Mesenteric fat pad (tissue), 1 donor: ENCODE measurements around the gene MGST2. TPM values are rescaled to one million over a fixed set of nuclear protein-coding genes. Genes with fewer than 3 reads are reported as not detected.

Source experiments
- DNase-seq: peaks from one replicate; pipeline ENCODE4 v3.0.0-alpha.2; 2020; ENCODE audit warnings: low spot score
- total RNA-seq: library from RNA; stranded (reverse); fragmentation: NEBNext Ultra II Directional; extraction: Animal tissue kit (Norgen Biotek cat#: 25700); gene quantifications from one replicate; pipeline ENCODE4 v1.2.1, GENCODE V29; 2021
- donor health status: DM: yes; HTN: yes; CAD: no.

MGST2 gene
- total RNA-seq, 1 donor from 2014 or later = 53.7 TPM

- no peak for DNase-seq
Measured at GRCh38 chr4:139700568-139700967, 34.9 kb downstream of the MGST2 start.

- no peak for DNase-seq
Measured at GRCh38 chr4:139704915-139705485, 39.4 kb downstream of the MGST2 start.

GRCh38 chr4:139709660-139710059 is 44.0 kb downstream of the MGST2 start:
- no peak for DNase-seq

GRCh38 chr4:139710073-139710472 is 44.5 kb downstream of the MGST2 start:
- no peak for DNase-seq

DNA sequence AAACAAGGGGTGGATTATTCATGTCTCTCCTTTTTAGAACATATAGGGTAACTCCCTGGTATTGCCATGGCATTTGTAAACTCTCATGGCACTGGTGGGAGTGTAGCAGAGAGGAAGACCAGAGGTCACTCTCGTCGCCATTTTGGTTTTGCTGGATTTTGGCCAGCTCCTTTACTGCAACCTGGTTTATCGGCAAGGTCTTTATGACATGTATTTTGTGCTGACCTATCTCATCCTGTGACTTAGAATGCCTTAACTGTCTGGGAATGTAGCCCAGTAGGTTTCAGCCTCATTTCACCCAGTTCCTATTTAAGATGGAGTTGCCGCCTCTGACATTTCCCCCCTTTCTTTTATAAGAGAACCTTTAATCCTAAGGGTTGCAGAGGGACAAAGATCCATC is 45.8 kb downstream of the MGST2 start:
- no peak for DNase-seq

DNA sequence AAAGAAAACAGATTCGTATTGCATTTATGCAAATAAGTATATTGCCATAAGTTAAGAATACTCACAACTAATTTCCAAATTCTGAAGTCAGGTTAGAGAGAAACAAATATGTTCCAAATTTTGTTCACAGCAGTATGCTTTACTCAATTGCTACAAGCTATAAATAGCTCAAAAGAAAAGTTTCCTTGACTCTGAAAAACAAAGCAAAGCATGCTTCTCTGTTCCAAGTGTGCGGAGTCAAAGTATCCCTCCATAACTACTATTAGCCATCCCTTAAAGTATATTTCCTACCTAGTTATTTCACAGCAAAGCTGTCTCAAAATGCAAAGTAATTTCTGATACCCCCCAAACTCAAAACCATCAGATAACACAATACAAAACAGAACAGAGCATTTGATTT is 47.3 kb downstream of the MGST2 start:
- no peak for DNase-seq

DNA sequence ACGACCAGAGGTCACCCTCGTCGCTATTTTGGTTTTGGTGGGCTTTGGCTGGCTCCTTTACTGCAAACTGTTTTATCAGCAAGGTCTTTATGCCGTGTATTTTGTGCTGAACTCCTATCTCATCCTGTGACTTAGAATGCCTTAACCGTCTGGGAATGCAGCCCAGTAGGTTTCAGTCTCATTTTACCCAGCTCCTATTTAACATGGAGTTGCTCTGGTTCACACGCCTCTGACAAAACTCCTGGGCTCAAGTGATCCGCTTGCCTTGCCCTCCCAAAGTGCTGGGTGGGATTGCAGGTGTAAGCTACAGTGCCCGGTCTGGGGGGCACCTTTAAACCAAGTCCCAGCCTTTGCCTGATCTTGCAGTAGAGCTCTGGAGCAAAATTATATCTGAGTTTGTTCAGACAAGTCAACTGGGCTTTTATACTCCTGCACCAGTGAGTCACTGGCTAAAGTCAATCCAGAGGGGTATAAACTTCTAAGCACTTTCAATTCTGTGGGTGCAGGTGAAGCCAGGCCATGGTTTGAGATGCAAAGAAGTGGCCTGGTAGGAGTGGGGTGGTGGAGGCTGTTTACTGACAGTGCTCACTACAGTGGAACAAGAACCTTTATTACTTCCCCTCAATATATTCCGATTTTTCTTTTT is 50.2 kb downstream of the MGST2 start:
- DNase-seq = no peak

- DNase-seq = no peak
Measured at GRCh38 chr4:139718358-139718757, 52.7 kb downstream of the MGST2 start.

DNA sequence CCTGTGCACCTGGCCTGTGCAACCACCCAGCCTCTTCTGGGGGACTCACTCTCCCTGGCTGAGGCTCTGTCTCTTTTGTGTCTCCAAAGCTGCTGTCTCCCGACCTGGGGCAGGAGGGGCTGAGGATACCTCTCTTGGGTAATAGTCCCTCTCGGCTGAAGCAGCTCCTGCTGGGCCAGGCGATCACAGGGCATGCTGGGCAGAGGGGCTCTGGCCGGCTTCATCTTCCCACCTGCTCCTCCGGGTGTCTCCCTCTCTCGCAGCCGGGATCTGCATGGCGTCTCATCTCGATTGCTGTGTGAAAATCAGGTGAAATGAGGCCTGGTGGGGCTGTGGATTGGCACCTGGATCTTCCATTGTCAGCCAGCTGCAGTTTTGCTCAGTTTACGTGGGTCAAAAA is 53.2 kb downstream of the MGST2 start:
- no peak for DNase-seq

GRCh38 chr4:139719381-139720101 is 53.9 kb downstream of the MGST2 start:
- DNase-seq = no peak

DNA sequence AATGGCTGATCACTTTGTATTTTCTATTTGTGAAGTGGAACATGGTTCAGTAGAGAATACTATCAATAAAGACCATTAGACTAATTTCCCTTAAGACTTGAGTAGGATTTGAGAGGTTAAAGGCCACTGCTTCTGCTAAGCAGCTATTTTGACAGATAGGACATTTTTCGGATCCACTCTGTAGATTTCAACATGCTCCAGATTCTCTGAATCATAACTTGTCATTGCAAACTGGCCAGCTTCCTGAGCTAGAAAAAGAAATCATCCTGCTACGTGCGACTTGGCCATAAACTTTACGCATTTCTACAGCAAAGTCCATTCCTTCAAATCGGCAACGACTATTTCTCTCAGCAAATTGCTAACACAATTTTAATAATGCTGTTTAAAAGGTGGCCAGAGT is 55.2 kb downstream of the MGST2 start:
- no peak for DNase-seq

DNA sequence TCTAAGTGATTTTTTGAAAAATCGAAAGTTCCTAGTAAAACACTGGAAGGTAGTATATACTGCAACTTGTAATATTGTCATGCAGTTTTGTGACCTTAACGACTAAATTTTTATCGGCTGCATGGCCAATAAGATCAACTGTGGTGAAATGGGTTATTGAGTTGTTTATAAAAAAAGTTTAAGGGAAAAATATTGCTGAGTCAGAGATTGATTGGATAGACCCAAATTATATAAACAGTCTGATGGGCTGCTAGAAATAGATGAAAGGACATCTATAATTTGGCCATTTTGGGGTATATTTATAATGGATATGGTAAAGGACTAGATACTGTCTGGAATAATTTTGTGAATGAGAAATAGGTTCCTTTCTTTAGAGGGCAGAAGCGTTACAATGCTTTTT is 56.2 kb downstream of the MGST2 start:
- DNase-seq = no peak

DNA sequence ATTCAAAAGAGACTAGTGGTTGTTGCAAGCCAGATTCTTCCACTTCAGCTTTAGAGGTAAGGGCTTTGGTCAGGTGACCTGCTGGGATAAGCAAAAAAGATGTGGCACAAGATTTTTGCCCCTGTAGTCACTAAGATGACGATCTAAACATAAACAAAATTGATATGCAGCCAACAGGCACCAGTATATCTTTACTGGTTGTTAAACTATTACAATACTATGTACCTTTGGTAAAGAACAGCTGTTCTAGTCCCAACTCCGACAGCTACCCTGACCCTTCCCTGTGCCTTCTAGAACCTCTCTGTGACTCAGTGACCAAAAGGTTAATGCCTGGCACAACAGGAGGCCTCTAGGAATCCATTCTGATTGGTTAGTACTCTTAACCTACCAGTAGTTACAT is 59.6 kb downstream of the MGST2 start:
- no peak for DNase-seq

DNA sequence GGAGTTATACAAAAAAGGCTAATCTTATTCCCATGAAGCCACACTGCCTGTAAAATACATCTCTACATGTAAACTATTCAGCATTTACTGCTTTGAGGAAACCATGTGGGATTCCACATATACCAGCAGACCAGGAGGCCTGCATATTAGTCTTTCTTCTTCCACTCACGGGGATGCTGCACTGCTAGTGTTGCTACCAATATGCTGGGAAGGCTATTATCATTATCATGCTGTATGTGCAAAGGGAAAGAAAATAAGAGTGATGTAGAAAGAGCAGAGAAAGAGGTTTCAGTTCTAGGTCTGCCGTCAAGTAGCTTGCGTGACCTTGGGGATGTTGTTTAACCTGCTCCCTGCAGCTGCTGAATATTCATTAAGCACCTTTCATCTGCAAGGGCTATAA is 61.0 kb downstream of the MGST2 start:
- DNase-seq = no peak

DNA sequence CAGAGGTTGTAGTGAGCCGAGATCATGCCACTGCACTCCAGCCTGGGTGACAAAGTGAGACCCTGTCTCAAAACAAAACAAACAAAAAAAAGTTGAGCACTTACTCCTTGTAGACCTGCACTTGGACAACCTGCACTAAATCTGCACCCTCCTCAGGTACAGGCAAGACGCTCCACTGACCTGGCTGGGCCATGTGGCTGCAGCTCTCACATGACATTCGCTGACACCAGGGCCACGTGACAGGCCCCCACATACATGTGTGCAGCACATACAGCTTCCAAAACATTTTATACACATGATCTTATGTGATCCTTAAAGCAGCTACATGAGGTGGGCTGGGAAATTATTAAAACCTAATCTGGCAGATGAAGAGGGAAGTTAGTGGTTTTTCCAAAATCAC is 62.5 kb downstream of the MGST2 start:
- no peak for DNase-seq

- DNase-seq = no peak
Measured at GRCh38 chr4:139728840-139729239, 63.2 kb downstream of the MGST2 start.

GRCh38 chr4:139732991-139733570 is 67.5 kb downstream of the MGST2 start:
- no peak for DNase-seq

DNA sequence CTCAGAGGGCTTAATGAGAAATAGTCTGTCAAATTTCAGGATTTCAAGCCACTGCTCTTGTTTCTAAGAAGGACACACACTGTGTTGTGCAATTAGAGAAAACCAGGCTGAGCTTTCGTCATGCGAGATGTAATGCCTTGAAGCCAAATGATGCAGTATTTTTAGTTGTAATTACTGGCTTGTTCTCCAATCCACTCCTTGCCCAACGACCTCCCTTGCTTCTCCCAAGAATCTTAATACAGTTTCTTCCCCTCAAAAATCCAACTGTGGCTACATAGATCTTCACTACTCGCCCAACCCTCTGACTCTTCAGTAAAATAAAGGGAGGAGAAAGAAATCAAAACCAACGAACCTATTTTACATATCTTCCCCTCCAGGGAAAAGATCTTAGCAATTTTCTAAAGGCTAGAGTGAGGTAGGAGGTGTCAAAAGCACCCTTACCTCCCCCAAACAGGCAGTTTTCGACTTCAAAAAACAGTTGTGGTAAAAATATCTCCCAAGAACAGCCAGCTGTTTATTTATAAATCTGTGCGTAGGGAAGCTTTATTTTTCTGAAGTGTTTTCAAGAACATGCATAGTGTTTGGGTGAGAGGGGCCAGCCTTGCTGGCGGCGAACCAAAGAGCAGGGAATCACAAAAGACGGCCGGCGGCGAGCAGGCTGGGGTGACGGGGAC is 68.7 kb downstream of the MGST2 start:
- no peak for DNase-seq

GRCh38 chr4:139734875-139735380 is 69.3 kb downstream of the MGST2 start:
- DNase-seq = peak; percentile 95

DNA sequence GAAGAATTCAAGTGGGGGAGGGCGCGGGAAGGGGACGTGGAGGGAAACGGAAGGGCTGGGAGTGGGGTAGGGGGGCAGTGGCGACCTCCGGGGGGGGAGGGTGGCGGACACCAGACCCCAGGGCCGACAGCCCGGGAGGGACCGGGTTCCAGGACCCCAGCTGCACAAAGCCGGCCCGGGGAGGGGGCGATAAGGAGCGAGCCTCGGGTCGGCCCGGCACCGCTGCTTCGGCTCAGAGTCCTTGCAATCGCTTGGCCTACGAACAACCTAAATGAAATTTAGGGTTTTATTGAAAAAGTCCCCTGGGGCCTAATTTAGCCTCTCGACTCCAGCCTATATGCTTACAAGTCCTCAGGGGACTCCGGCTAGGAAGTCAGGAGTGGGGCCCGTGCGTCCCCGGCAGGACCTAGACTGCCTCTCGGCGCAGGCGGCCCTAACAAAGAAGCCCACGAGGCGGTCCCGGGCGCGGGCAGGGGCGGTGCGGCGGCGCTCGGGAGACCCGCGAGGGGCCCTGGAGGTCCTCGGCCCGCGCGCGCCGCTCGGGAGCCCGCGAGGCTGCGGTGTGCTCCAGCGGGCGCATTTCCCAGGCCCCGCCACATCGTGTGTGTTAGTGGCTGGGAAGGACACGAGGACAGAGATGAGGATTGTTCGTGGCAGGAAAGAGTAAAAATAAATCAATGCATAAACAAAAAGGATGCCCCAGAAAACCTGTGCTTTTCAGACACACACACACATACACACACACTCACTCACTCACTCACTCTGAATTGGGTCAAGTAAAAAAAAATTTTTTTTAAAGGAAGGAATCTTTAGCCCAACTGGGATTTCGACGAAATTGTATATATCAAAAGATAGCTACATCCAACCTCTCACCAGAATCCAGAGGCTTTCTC is 70.0 kb downstream of the MGST2 start:
- no peak for DNase-seq

DNA sequence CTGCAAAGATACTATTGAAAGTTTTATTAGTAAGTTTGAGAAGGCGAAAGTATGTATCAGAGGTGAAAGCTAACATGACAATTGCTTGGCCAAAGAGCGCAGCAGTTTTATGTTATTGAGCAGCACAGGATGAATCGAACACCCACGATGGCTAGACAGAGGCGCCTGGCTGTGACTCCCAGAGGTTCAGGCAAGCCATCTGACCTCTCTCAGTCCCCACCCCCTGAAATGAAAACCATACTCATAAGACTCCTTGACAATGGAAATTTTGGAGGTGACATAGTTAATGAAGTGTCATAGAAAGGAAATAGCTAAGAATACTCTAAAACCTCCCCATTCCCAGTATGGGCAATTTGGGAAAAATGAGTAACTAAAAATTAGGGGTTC is 70.6 kb downstream of the MGST2 start:
- DNase-seq = no peak
